ENCODE results near the gene TMUB1.

The TMUB1 gene

DNA sequence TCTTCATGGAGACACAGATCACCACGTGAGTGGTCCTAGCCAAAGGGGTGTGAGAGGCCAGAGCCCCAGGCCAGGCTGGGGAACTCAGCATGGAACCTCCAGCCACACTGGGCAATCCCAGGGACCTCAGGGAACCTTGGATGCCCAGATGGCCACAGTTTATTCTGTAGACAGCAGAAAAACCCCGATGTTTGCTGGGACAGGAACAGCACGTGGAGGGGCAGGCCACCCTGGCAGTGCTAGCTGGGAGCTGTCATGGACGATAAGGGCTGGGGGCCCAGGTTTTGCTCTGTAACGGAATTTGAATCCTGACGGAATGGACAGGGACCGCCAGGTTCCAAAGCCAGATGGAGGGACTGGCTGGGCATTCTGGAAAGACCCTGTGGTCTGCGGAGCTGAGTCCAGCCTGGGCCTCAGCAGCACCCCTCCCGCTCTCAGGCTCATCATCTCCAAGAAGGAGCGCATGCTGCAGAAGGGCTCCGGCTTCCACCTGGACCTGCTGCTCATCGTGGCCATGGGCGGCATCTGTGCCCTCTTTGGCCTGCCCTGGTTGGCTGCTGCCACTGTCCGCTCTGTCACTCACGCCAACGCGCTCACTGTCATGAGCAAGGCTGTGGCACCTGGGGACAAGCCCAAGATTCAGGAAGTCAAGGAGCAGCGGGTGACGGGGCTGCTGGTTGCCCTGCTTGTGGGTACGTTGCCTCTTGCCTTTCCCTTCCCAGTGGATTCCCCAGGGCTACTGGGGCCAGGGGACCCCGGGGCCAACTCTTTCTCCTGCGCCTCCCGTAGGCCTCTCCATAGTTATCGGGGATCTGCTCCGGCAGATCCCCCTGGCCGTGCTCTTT is 8.3 kb downstream of the TMUB1 start:
- Histone ChIP-seq H3K27ac (ENCODE audit: low read depth, low read length) (no peak overlapping the region), H3K79me2 (ENCODE audit: control insufficient read depth, low read length) (peaks cover 21% of the 10 kb centered on the region), H3K9me2 (replicated peaks; ENCODE audit: control insufficient read depth, low read length) (no peaks in the 10 kb centered on the region), H3K4me3 (ENCODE audit: low read length) (no peak overlapping the region), H3K36me3 (ENCODE audit: control insufficient read depth, low read length) (peaks cover 85% of the 10 kb centered on the region), H4K20me1 (ENCODE audit: control insufficient read depth, insufficient read depth, low read depth, low read length) (0 out of 2 replicates have a peak, but pooled peaks cover 4% of the 10 kb centered on the region), H3K4me2 (ENCODE audit: low read length) (no peak overlapping the region), H3K9me3 (ENCODE audit: control insufficient read depth, insufficient read depth, low read length) (no peaks in the 10 kb centered on the region), H3K4me1 (ENCODE audit: control insufficient read depth, low read length) (peaks cover 16% of the 10 kb centered on the region), H3F3A (ENCODE audit: control insufficient read depth, insufficient read depth) (peaks cover 6% of the 10 kb centered on the region), H3K27me3 (ENCODE audit: control insufficient read depth, low read length) (no peaks in the 10 kb centered on the region)
- no peak for TF ChIP-seq EZH2phosphoT487 (IDR thresholded peaks at IDR 0.05; ENCODE audit: borderline replicate concordance, low read length)
- TF ChIP-seq, protein P1, sequence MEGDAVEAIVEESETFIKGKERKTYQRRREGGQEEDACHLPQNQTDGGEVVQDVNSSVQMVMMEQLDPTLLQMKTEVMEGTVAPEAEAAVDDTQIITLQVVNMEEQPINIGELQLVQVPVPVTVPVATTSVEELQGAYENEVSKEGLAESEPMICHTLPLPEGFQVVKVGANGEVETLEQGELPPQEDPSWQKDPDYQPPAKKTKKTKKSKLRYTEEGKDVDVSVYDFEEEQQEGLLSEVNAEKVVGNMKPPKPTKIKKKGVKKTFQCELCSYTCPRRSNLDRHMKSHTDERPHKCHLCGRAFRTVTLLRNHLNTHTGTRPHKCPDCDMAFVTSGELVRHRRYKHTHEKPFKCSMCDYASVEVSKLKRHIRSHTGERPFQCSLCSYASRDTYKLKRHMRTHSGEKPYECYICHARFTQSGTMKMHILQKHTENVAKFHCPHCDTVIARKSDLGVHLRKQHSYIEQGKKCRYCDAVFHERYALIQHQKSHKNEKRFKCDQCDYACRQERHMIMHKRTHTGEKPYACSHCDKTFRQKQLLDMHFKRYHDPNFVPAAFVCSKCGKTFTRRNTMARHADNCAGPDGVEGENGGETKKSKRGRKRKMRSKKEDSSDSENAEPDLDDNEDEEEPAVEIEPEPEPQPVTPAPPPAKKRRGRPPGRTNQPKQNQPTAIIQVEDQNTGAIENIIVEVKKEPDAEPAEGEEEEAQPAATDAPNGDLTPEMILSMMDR (IDR thresholded peaks at IDR 0.05; ENCODE audit: low read depth, low read length, poor library complexity, severe bottlenecking), result no peak

DNA sequence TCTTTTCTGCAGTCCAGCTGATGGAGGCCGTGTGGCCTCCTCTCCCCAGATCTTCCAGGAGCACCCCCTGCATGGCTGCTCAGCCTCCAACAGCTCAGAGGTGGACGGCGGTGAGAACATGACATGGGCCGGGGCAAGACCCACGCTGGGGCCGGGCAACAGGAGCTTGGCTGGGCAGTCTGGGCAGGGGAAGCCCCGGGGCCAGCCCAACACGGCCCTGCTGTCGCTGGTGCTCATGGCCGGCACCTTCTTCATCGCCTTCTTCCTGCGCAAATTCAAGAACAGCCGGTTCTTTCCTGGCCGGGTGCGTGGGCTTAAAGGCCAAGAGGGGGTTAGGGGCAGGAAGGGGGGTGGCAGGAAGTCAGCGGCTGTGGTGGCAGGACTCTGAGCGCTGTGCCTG is 9.3 kb downstream of the TMUB1 start:
- Histone ChIP-seq H3K4me2 (ENCODE audit: low read length) (no peak overlapping the region), H3K4me1 (ENCODE audit: control insufficient read depth, low read length) (peaks cover 7% of the 10 kb centered on the region; the same call in 1 of the 2 replicates), H3K27me3 (ENCODE audit: control insufficient read depth, low read length) (no peaks in the 10 kb centered on the region), H3K4me3 (ENCODE audit: low read length) (no peak overlapping the region), H3K79me2 (ENCODE audit: control insufficient read depth, low read length) (peaks cover 11% of the 10 kb centered on the region), H3K27ac (ENCODE audit: low read depth, low read length) (no peak overlapping the region), H3K9me3 (ENCODE audit: control insufficient read depth, insufficient read depth, low read length) (no peaks in the 10 kb centered on the region), H3K36me3 (ENCODE audit: control insufficient read depth, low read length) (peaks cover 85% of the 10 kb centered on the region), H4K20me1 (ENCODE audit: control insufficient read depth, insufficient read depth, low read depth, low read length) (no peaks in the 10 kb centered on the region), H3F3A (ENCODE audit: control insufficient read depth, insufficient read depth) (peaks cover 6% of the 10 kb centered on the region), H3K9me2 (replicated peaks; ENCODE audit: control insufficient read depth, low read length) (no peaks in the 10 kb centered on the region)
- TF ChIP-seq EZH2phosphoT487 (IDR thresholded peaks at IDR 0.05; ENCODE audit: borderline replicate concordance, low read length), result no peak
- TF ChIP-seq, protein P1 (IDR thresholded peaks at IDR 0.05; ENCODE audit: low read depth, low read length, poor library complexity, severe bottlenecking), result no peak

- Histone ChIP-seq H3K4me1 (ENCODE audit: control insufficient read depth, low read length) (no peaks in the 10 kb centered on the region), H3K79me2 (ENCODE audit: control insufficient read depth, low read length) (no peaks in the 10 kb centered on the region), H4K20me1 (ENCODE audit: control insufficient read depth, insufficient read depth, low read depth, low read length) (no peaks in the 10 kb centered on the region), H3K9me3 (ENCODE audit: control insufficient read depth, insufficient read depth, low read length) (no peaks in the 10 kb centered on the region), H3K9me2 (replicated peaks; ENCODE audit: control insufficient read depth, low read length) (no peaks in the 10 kb centered on the region), H3K27me3 (ENCODE audit: control insufficient read depth, low read length) (no peaks in the 10 kb centered on the region), H3K27ac (ENCODE audit: low read depth, low read length) (no peak overlapping the region), H3K4me2 (ENCODE audit: low read length) (no peak overlapping the region), H3K36me3 (ENCODE audit: control insufficient read depth, low read length) (peaks cover 80% of the 10 kb centered on the region), H3K4me3 (ENCODE audit: low read length) (no peak overlapping the region), H3F3A (ENCODE audit: control insufficient read depth, insufficient read depth) (no peaks in the 10 kb centered on the region; the same call in 1 of the 2 replicates)
- no peak for TF ChIP-seq EZH2phosphoT487 (IDR thresholded peaks at IDR 0.05; ENCODE audit: borderline replicate concordance, low read length)
- TF ChIP-seq, protein P1 (IDR thresholded peaks at IDR 0.05; ENCODE audit: low read depth, low read length, poor library complexity, severe bottlenecking), result no peak
Observed at GRCh38 chr7:151071032-151071866, 12.0 kb downstream of the TMUB1 start.

Measured in DOHH2 (cell line).